ENCODE data around the gene CDH11.

The CDH11 gene

GRCh38 chr16:64977206-64977920 is 144.5 kb downstream of the CDH11 start:
- DNase-seq (ENCODE audit: low spot score) = no peak

GRCh38 chr16:64975821-64976220 is 146.0 kb downstream of the CDH11 start:
- DNase-seq (ENCODE audit: low spot score) = no peak

GRCh38 chr16:64974381-64974780 is 147.5 kb downstream of the CDH11 start:
- DNase-seq (ENCODE audit: low spot score) = no peak

GRCh38 chr16:64973171-64973570 is 148.7 kb downstream of the CDH11 start:
- no peak for DNase-seq (ENCODE audit: low spot score)

- DNase-seq (ENCODE audit: low spot score) = no peak
These were observed 150.7 kb downstream of the CDH11 start for GRCh38 chr16:64971171-64971570.

- DNase-seq (ENCODE audit: low spot score) = no peak
These were observed 152.6 kb downstream of the CDH11 start for GRCh38 chr16:64969221-64969620.

- DNase-seq (ENCODE audit: low spot score) = no peak
These were observed 153.3 kb downstream of the CDH11 start for GRCh38 chr16:64968539-64968938.

- DNase-seq (ENCODE audit: low spot score) = peak; percentile 45
These were observed 157.7 kb downstream of the CDH11 start for GRCh38 chr16:64964126-64964540.

GRCh38 chr16:64962786-64963185 is 159.1 kb downstream of the CDH11 start:
- no peak for DNase-seq (ENCODE audit: low spot score)

GRCh38 chr16:64957246-64957645 is 164.6 kb downstream of the CDH11 start:
- DNase-seq (ENCODE audit: low spot score) = no peak

- DNase-seq (ENCODE audit: low spot score) = no peak
These were observed 169.7 kb downstream of the CDH11 start for GRCh38 chr16:64952177-64952576.

- DNase-seq (ENCODE audit: low spot score) = no peak
These were observed 170.7 kb downstream of the CDH11 start for GRCh38 chr16:64951193-64951592.

GRCh38 chr16:64950731-64951130 is 171.1 kb downstream of the CDH11 start:
- no peak for DNase-seq (ENCODE audit: low spot score)

GRCh38 chr16:64950262-64950661 is 171.6 kb downstream of the CDH11 start:
- DNase-seq (ENCODE audit: low spot score) = no peak

- DNase-seq (ENCODE audit: low spot score) = no peak
These were observed 173.8 kb downstream of the CDH11 start for GRCh38 chr16:64948056-64948455.

- no peak for DNase-seq (ENCODE audit: low spot score)
These were observed 174.2 kb downstream of the CDH11 start for GRCh38 chr16:64947651-64948050.

- no peak for DNase-seq (ENCODE audit: low spot score)
These were observed 188.0 kb downstream of the CDH11 start for GRCh38 chr16:64933885-64934284.

- no peak for DNase-seq (ENCODE audit: low spot score)
These were observed 195.4 kb downstream of the CDH11 start for GRCh38 chr16:64926476-64926875.

- no peak for DNase-seq (ENCODE audit: low spot score)
These were observed 196.7 kb downstream of the CDH11 start for GRCh38 chr16:64925166-64925565.

GRCh38 chr16:64924086-64924485 is 197.8 kb downstream of the CDH11 start:
- no peak for DNase-seq (ENCODE audit: low spot score)

- no peak for DNase-seq (ENCODE audit: low spot score)
These were observed 201.8 kb downstream of the CDH11 start for GRCh38 chr16:64919929-64920607.

GRCh38 chr16:64919141-64919540 is 202.7 kb downstream of the CDH11 start:
- DNase-seq (ENCODE audit: low spot score) = no peak

- no peak for DNase-seq (ENCODE audit: low spot score)
These were observed 205.8 kb downstream of the CDH11 start for GRCh38 chr16:64916051-64916450.

- DNase-seq (ENCODE audit: low spot score) = no peak
These were observed 211.5 kb downstream of the CDH11 start for GRCh38 chr16:64910356-64910755.
